ENCODE measurements around the gene SPOCK1. TPM values are rescaled to one million over a fixed set of nuclear protein-coding genes. Genes with fewer than 3 reads are reported as not detected.

Gene SPOCK1
- total RNA-seq, 1 experiment from 2014 or later, result 23.9 TPM

- no peak for DNase-seq
- Histone ChIP-seq H4K20me1 (ENCODE audit: insufficient read depth) (no peaks in the 10 kb centered on the region), H3K9me2 (ENCODE audit: insufficient read depth) (no peaks in the 10 kb centered on the region), H2AFZ (no peak overlapping the region), H3K9me3 (ENCODE audit: insufficient read depth, low read depth) (no peaks in the 10 kb centered on the region), H3F3A (ENCODE audit: insufficient read depth, low read depth) (no peaks in the 10 kb centered on the region), H3K4me2 (no peak overlapping the region), H3K79me2 (ENCODE audit: low read depth) (no peaks in the 10 kb centered on the region), H3K36me3 (ENCODE audit: low read depth) (no peaks in the 10 kb centered on the region), H3K4me1 (replicated peaks; ENCODE audit: insufficient read depth) (0 out of 2 replicates have a peak, but pooled peaks cover 10% of the 10 kb centered on the region), H3K27me3 (ENCODE audit: insufficient read depth, low read depth) (no peaks in the 10 kb centered on the region), H3K4me3 (no peak overlapping the region), H3K27ac (no peak overlapping the region)
- ChIA-PET CTCF (no interaction called here), POLR2A (ENCODE audit: unreplicated experiment) (no interaction called here)
- BruUV-seq (replicated peaks), result no TSS peak
- intact Hi-C loops (cut with micrococcal nuclease; ENCODE audit: unreplicated experiment), result no loop called here
- no peak for TF ChIP-seq CTCF (conservative IDR thresholded peaks at IDR 0.05)
- TF ChIP-seq EZH2 (IDR thresholded peaks at IDR 0.05; ENCODE audit: low read depth), result no peak
Observed at GRCh38 chr5:137190441-137190840, 308.7 kb downstream of the SPOCK1 start.

GRCh38 chr5:137190031-137190430 is 309.1 kb downstream of the SPOCK1 start:
- Histone ChIP-seq H3K9me3 (ENCODE audit: insufficient read depth, low read depth) (no peaks in the 10 kb centered on the region), H3K4me3 (no peak overlapping the region), H3K4me2 (no peak overlapping the region), H3K9me2 (ENCODE audit: insufficient read depth) (no peaks in the 10 kb centered on the region), H3K79me2 (ENCODE audit: low read depth) (no peaks in the 10 kb centered on the region), H3K4me1 (replicated peaks; ENCODE audit: insufficient read depth) (0 out of 2 replicates have a peak, but pooled peaks cover 10% of the 10 kb centered on the region), H4K20me1 (ENCODE audit: insufficient read depth) (no peaks in the 10 kb centered on the region), H2AFZ (no peak overlapping the region), H3F3A (ENCODE audit: insufficient read depth, low read depth) (no peaks in the 10 kb centered on the region), H3K27ac (no peak overlapping the region), H3K36me3 (ENCODE audit: low read depth) (no peaks in the 10 kb centered on the region), H3K27me3 (ENCODE audit: insufficient read depth, low read depth) (no peaks in the 10 kb centered on the region)
- ChIA-PET CTCF (no interaction called here), POLR2A (ENCODE audit: unreplicated experiment) (no interaction called here)
- TF ChIP-seq EZH2 (IDR thresholded peaks at IDR 0.05; ENCODE audit: low read depth) (no peak), CTCF (conservative IDR thresholded peaks at IDR 0.05) (no peak)
- intact Hi-C loops (cut with micrococcal nuclease; ENCODE audit: unreplicated experiment), result no loop called here
- no TSS peak for BruUV-seq (replicated peaks)
- DNase-seq, result no peak

- H3K9me2 ChIP-seq (ENCODE audit: insufficient read depth), result no peaks in the 10 kb centered on the region
- no peak for DNase-seq
- CTCF ChIA-PET, result no interaction called here
- no peak overlapping the region for H3K4me2 ChIP-seq
- TF ChIP-seq EZH2 (IDR thresholded peaks at IDR 0.05; ENCODE audit: low read depth) (no peak), CTCF (conservative IDR thresholded peaks at IDR 0.05) (no peak)
- no peaks in the 10 kb centered on the region for H3K9me3 ChIP-seq (ENCODE audit: insufficient read depth, low read depth)
- BruUV-seq (replicated peaks), result no TSS peak
- H3F3A ChIP-seq (ENCODE audit: insufficient read depth, low read depth), result no peaks in the 10 kb centered on the region
- no peak overlapping the region for H3K27ac ChIP-seq
- intact Hi-C loops (cut with micrococcal nuclease; ENCODE audit: unreplicated experiment), result no loop called here
- 0 out of 2 replicates have a peak, but pooled peaks cover 10% of the 10 kb centered on the region for H3K4me1 ChIP-seq (replicated peaks; ENCODE audit: insufficient read depth)
- POLR2A ChIA-PET (ENCODE audit: unreplicated experiment), result no interaction called here
- no peaks in the 10 kb centered on the region for H3K79me2 ChIP-seq (ENCODE audit: low read depth)
- no peak overlapping the region for H3K4me3 ChIP-seq
- no peaks in the 10 kb centered on the region for H4K20me1 ChIP-seq (ENCODE audit: insufficient read depth)
- H3K36me3 ChIP-seq (ENCODE audit: low read depth), result no peaks in the 10 kb centered on the region
- no peak overlapping the region for H2AFZ ChIP-seq
- H3K27me3 ChIP-seq (ENCODE audit: insufficient read depth, low read depth), result no peaks in the 10 kb centered on the region
Observed at GRCh38 chr5:137188566-137188965, 310.6 kb downstream of the SPOCK1 start.

Data from PC-9 (cell line).